Caco-2 (cell line): ENCODE measurements around the gene LDB3. TPM values are rescaled to one million over a fixed set of nuclear protein-coding genes. Genes with fewer than 3 reads are reported as not detected.
A peak's percentile ranks its signal among the peaks of the same experiment; 100 is the strongest.

Experiments
- BruUV-seq: library from RNA; stranded (reverse); fragments of 400-500 nt; replicated peaks from 2 replicates; lab custom pipeline; 2021; lab: Mats Ljungman, UMichigan
- CTCF ChIA-PET: fragments of 300-600 bp; sonication (Branson Sonifier 250); formaldehyde crosslinking; loops from one replicate; lab custom pipeline; 2022; ENCODE audit warnings: antibody characterized with exemption; lab: Charles Lee
- POLR2A ChIA-PET: fragments of 300-600 bp; sonication (Branson Sonifier 250); formaldehyde crosslinking; loops from one replicate; lab custom pipeline; 2022; ENCODE audit warnings: antibody characterized with exemption; lab: Charles Lee
- DNase-seq, 2 experiments: peaks; one replicate each; pipeline versions ENCODE4 v3.0.0 to v3.0.0-alpha.2; 2020 to 2022
- H3K27me3 ChIP-seq: replicated peaks from 2 replicates; pipeline ENCODE4 v1.6.0; 2011; ENCODE audit warnings: low read length; ENCODE audit not compliant: control insufficient read depth, insufficient read depth
- H3K36me3 ChIP-seq: 2 replicates; pipeline ENCODE4 v1.5.1; 2011; ENCODE audit warnings: low read length; ENCODE audit not compliant: control insufficient read depth, insufficient read depth
- H3K4me1 ChIP-seq: fragments of 250-450 bp; sonication (Bioruptor Pico); 2 replicates; pipeline ENCODE4 v1.5.1; 2020; ENCODE audit warnings: mild to moderate bottlenecking
- H3K4me3 ChIP-seq: 2 replicates; pipeline ENCODE4 v1.5.1; 2011; ENCODE audit warnings: low read depth, mild to moderate bottlenecking, control low read depth, low read length
- H3K9me3 ChIP-seq: fragments of 250-450 bp; sonication (Bioruptor Pico); 2 replicates; pipeline ENCODE4 v1.5.1; 2020; ENCODE audit warnings: mild to moderate bottlenecking, moderate library complexity
- H3K27ac Mint-ChIP-seq: one replicate; pipeline ENCODE4 v1.8.0; 2022; ENCODE audit warnings: mixed read lengths; ENCODE audit not compliant: unreplicated experiment
- H3K27me3 Mint-ChIP-seq: one replicate; pipeline ENCODE4 v1.8.0; 2022; ENCODE audit warnings: mixed read lengths; ENCODE audit not compliant: insufficient read depth, unreplicated experiment
- H3K36me3 Mint-ChIP-seq: one replicate; pipeline ENCODE4 v1.8.0; 2022; ENCODE audit warnings: mild to moderate bottlenecking, mixed read lengths; ENCODE audit not compliant: insufficient read depth, unreplicated experiment
- H3K4me1 Mint-ChIP-seq: one replicate; pipeline ENCODE4 v1.8.0; 2022; ENCODE audit warnings: low read depth, mixed read lengths; ENCODE audit not compliant: unreplicated experiment
- H3K4me3 Mint-ChIP-seq: one replicate; pipeline ENCODE4 v1.8.0; 2022; ENCODE audit warnings: mild to moderate bottlenecking, moderate library complexity, mixed read lengths; ENCODE audit not compliant: unreplicated experiment
- H3K9me3 Mint-ChIP-seq: one replicate; pipeline ENCODE4 v1.8.0; 2022; ENCODE audit warnings: mixed read lengths; ENCODE audit not compliant: unreplicated experiment
- CTCF ChIP-seq, 2 experiments: fragments of 200-600 bp in 1 of 2; IDR thresholded peaks; 1 replicate in 1 of 2; 2 replicates in 1 of 2; pipeline versions ENCODE4 v1.5.1 to v1.8.0; 2011 to 2022; ENCODE audit warnings: antibody characterized with exemption in 1 of 2, control low read depth in 1 of 2, inconsistent platforms in 1 of 2, low read depth in 1 of 2, low read length in 1 of 2, mild to moderate bottlenecking in 1 of 2, moderate library complexity in 1 of 2; ENCODE audit not compliant: insufficient read depth in 1 of 2, severe bottlenecking in 1 of 2, unreplicated experiment in 1 of 2
- intact Hi-C: fragments of 100-400 bp; cut with micrococcal nuclease; formaldehyde crosslinking; loops from one replicate; pipeline ENCODE4 v1.10.0; 2022; ENCODE audit not compliant: unreplicated experiment
- total RNA-seq: library from RNA; stranded (reverse); gene quantifications from 2 replicates; pipeline ENCODE4 v1.2.3, GENCODE V29; 2022

LDB3 gene
- total RNA-seq, 1 experiment from 2014 or later: 0.09 TPM

GRCh38 chr10:86670876-86671275, 2.6 kb downstream of the LDB3 start:
- H3K4me3 ChIP-seq: no peak overlapping the region
- Mint-ChIP-seq H3K36me3 (no peaks in the 10 kb centered on the region), H3K9me3 (no peaks in the 10 kb centered on the region), H3K27me3 (no peaks in the 10 kb centered on the region), H3K27ac (no peak overlapping the region), H3K4me3 (no peak overlapping the region), H3K4me1 (peaks cover 12% of the 10 kb centered on the region)
- ChIA-PET CTCF (no interaction called here), POLR2A (no interaction called here)
- DNase-seq: no peak
- no peaks in the 10 kb centered on the region for H3K27me3 ChIP-seq
- intact Hi-C loops: no loop called here
- H3K4me1 ChIP-seq: peaks cover 34% of the 10 kb centered on the region
- no peaks in the 10 kb centered on the region for H3K36me3 ChIP-seq
- no TSS peak for BruUV-seq
- no peaks in the 10 kb centered on the region for H3K9me3 ChIP-seq
- no peak for TF ChIP-seq CTCF (IDR thresholded peaks at IDR 0.05; ENCODE audit: insufficient read depth in 1 of 2, low read depth in 1 of 2, low read length in 1 of 2, severe bottlenecking in 1 of 2, unreplicated experiment in 1 of 2)

GRCh38 chr10:86671419-86671818, 3.1 kb downstream of the LDB3 start:
- no peak overlapping the region for H3K4me3 ChIP-seq
- no peak for TF ChIP-seq CTCF (IDR thresholded peaks at IDR 0.05; ENCODE audit: insufficient read depth in 1 of 2, low read depth in 1 of 2, low read length in 1 of 2, severe bottlenecking in 1 of 2, unreplicated experiment in 1 of 2)
- intact Hi-C loops: no loop called here
- peaks cover 34% of the 10 kb centered on the region for H3K4me1 ChIP-seq
- DNase-seq: peak; percentile 27 to 51
- H3K27ac Mint-ChIP-seq: no peak overlapping the region
- ChIA-PET CTCF (no interaction called here), POLR2A (no interaction called here)
- no peak overlapping the region for H3K4me3 Mint-ChIP-seq
- no peaks in the 10 kb centered on the region for H3K36me3 ChIP-seq
- H3K36me3 Mint-ChIP-seq: no peaks in the 10 kb centered on the region
- H3K4me1 Mint-ChIP-seq: peaks cover 12% of the 10 kb centered on the region
- BruUV-seq: no TSS peak
- no peaks in the 10 kb centered on the region for H3K9me3 Mint-ChIP-seq
- H3K27me3 ChIP-seq: no peaks in the 10 kb centered on the region
- H3K27me3 Mint-ChIP-seq: no peaks in the 10 kb centered on the region
- no peaks in the 10 kb centered on the region for H3K9me3 ChIP-seq

- no peak for TF ChIP-seq CTCF (IDR thresholded peaks at IDR 0.05; ENCODE audit: insufficient read depth in 1 of 2, low read depth in 1 of 2, low read length in 1 of 2, severe bottlenecking in 1 of 2, unreplicated experiment in 1 of 2)
- H3K27me3 ChIP-seq: no peaks in the 10 kb centered on the region
- intact Hi-C loops: no loop called here
- H3K36me3 ChIP-seq: no peaks in the 10 kb centered on the region
- peak in 1 of 2 experiments; percentile 21 for DNase-seq
- Mint-ChIP-seq H3K4me3 (no peak overlapping the region), H3K4me1 (peaks cover 12% of the 10 kb centered on the region), H3K9me3 (no peaks in the 10 kb centered on the region), H3K27ac (peak overlapping the region; percentile 35), H3K27me3 (no peaks in the 10 kb centered on the region), H3K36me3 (no peaks in the 10 kb centered on the region)
- no TSS peak for BruUV-seq
- H3K9me3 ChIP-seq: no peaks in the 10 kb centered on the region
- ChIA-PET CTCF (interaction anchor here (0.5 kb wide), 1 partner anchor 79 kb away, joined by 7 read pairs; no protein-coding TSS in a partner anchor), POLR2A (no interaction called here)
- H3K4me1 ChIP-seq: peaks cover 34% of the 10 kb centered on the region
- no peak overlapping the region for H3K4me3 ChIP-seq
Observed at GRCh38 chr10:86671985-86672710, 3.8 kb downstream of the LDB3 start.
